Left hindlimb (tissue), 1 donor: ENCODE data around the gene HOXA7.

Experiments used
- DNase-seq: peaks from one replicate; pipeline ENCODE4 v3.0.0-alpha.2; 2018

The HOXA7 gene

DNA sequence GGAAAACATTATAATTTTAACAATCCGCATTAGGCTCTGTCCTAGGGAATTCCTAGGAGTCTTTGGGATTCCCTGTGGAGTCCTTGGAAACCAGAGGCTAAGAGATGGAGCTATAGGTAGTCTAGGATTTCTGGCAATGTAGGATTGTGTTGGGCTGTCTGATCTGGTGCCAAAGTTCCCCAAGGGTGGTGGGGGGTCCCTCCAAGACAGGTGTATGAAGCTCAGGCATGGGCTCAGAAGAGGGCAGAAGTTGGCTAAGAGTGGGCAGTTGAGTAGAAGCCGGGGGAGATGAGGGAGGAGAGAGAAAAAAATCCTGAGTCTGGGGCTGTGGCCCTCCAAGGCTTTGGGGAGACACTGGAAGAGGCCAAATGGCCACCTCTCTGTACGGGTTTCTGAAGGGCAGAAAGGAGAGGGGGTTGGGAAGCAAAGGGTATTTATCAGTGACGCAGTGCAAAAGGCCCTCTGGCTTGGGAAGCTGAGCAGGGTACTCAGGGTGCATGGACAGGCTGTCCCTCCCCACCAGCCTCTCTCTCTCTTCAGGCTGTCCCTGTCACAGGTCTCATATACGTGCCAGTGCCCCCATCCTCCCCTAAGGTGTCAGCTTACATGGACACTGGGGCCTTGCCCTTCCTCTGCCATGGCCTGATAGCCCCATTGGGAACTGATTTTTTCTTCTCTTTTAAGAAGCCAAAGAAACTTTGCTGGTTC lies 9.8 kb downstream of the HOXA7 start:
- DNase-seq = peak; percentile 30

DNA sequence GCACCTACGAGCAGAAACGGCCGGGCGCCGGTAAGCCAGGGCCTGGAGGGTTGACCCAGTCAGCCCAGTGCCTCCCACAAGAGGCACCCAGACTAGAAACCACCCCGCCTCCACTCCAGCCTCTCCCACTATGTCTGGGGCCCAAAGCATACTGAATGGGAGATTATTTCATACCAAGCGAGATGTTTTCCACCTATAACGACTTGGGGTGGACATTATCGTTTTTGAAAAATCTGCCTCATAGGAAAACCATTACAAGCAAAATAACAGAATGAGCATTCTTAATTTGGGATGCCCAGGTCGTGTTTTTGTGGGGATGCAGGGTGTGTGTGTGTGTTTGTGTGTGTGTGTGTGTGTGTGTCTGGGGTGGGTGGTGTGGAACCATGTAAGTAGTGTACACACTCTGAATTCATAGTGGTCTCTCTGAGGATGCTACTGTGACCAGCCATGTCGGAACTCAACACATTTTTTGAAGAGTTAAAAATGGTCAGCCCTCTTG lies 10.5 kb downstream of the HOXA7 start:
- peak; percentile 40 for DNase-seq

DNA sequence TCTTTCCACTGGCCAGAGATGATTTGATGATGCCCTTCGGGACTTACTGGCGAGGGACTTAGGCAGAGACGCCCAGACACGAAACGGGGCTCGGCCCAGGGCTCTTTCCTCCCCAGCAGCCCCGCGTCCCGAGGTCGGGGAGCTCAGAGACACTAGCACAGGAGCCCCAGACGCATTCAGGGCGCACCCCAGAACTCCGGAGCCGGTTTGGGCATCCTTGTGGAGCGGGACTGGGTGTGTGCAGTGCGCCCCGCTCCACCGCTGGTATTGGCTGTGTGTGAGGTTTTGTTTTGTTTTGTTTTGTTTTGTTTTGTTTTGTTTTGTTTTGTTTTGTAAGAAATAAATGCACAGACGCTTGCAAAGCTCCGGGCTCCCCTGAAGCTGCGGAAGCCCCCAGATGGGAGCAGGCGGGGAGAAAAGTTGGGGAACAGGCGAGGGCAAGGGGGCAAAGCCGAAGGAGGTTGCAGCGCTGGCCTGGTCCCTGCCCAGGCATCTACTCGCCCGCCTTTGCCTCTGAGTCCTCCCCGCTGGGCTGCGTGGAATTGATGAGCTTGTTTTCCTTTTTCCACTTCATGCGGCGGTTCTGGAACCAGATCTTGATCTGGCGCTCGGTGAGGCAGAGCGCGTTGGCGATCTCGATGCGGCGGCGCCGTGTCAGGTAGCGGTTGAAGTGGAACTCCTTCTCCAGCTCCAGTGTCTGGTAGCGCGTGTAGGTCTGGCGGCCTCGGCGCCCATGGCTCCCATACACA lies 11.1 kb downstream of the HOXA7 start:
- DNase-seq = no peak

DNA sequence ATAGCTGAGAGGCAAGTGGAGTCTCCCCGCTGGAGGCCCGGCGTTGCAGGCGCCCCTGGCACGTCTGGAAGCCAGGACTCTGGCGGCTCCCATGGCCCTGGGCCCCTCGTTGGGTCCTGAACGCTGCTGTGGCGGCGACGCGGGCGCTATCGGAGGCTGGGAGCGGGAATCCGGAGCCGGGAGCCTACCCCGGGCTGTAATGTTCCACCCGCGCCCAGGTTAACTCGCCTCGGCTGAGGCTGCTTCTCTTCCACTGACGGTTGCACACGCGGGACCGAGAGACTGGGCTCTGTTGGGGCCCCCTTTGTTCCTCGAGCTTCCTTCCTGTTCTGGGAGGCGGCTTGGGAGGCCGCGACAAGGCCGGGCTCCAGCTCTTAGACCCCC lies 11.7 kb downstream of the HOXA7 start:
- peak; percentile 51 for DNase-seq

DNA sequence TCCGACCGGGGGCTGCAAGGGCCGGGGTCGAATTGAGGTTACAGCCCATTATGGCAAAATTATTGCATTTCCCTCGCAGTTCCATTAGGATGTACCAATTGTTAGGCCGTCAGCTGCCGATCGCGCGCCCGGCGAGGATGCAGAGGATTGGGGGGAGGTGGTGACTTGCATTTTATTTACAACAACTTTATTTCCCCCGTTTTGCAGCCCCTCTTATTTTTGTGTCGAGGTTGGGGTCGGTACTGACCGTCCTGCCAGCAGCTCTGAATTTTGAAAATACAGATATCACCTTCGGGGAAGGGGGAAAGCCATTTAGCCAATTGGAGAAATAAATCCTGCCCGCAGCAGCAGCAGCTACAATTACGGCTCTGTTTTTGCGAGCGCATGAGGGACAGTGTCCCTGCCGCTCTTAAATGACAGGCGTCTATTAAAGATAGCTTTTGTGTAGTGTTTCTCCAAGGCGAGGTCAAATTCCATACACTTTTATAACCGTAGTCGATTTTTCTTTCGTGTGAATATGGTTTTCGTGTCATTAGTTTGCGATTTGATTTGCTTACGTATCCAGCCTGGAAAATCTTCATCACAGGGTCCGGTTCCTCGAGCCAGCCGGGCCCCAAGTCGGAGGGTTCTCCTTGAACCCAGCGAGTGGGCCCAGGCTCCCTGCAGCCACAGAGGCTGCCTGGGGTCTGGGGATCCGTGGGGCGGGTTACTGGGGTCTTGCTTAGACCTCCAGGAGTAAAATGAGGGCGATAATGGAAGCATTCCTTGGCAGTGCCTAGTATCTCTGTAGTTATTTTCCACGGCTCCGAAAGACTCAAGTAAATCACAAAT lies 12.3 kb downstream of the HOXA7 start:
- peak; percentile 45 for DNase-seq

DNA sequence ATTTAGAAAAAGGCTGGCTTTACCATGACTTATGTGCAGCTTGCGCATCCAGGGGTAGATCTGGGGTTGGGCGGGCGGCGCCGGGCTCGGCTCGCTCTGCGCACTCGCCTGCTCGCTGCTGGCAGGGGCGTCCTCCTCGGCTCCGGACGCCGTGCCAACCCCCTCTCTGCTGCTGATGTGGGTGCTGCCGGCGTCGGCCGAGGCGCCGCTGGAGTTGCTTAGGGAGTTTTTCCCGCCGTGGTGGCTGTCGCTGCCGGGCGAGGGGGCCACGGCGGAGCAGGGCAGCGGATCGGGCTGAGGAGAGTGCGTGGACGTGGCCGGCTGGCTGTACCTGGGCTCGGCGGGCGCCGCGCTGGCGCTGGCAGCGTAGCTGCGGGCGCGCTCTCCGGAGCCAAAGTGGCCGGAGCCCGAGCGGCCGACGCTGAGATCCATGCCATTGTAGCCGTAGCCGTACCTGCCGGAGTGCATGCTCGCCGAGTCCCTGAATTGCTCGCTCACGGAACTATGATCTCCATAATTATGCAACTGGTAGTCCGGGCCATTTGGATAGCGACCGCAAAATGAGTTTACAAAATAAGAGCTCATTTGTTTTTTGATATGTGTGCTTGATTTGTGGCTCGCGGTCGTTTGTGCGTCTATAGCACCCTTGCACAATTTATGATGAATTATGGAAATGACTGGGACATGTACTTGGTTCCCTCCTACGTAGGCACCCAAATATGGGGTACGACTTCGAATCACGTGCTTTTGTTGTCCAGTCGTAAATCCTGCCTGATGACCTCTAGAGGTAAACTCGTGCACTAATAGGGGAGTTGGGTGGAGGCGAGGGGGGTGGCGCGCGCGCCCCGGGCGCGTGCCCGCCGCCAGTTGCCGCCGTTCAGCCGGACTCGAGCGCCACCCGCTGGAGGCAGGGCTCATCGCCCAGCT lies 13.2 kb downstream of the HOXA7 start, which contains the start of gene HOXA5:
TSS of gene HOXA5 (minus strand) at position 659 of the 927 bp plus-strand sequence. CDS start at position 585, 74 bp downstream.
- peak; percentile 87 for DNase-seq

DNA sequence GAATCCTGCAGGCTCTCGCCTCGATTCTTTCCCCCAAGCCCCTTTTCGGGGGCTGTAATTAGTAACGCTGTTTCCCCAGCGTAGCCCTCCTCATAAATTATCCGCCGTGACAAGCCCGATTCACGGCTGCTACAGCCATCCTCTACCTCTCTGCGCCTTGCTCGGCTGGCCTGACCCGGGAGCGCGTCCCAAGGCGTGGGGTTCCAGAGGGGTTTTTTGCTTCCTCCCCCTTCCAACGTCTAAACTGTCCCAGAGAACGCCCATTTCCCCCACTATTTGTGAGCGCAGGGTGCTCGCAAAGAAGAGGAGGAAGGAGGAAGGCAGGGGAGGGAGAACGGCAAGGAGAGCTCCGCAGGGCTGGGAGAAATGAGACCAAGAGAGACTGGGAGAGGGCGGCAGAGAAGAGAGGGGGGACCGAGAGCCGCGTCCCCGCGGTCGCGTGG lies 13.9 kb downstream of the HOXA7 start:
- DNase-seq = no peak

DNA sequence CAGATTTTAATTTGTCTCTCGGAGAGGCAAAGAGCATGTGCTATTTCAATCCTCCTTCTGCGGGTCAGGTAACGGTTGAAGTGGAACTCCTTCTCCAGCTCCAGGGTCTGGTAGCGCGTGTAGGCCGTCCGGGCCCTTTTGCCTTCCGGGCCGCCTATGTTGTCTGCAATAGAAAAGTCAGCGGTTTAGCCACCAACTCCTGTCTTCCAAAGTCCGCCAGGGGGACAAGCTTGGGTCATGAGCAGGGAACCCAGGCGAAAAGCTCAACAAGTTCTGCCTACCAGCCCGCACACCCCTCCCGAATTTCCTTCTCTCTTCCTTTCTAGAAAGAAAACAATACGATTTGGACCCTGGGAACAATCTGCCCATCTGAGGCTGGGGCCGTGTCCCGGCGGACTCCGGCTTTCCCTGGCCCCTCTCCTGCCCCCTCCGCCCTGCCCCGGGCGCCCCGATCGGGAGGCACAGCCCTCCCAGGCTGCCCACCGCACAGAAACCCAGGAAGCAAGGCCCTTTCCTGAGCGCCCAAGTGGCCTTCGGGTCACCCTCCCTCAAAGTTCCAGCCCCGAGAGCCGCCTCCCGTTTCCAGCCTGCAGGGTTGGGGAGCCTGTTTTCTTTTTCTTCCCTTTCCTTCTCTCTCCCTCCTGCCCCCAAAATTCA lies 14.4 kb downstream of the HOXA7 start:
- DNase-seq = peak; percentile 40

DNA sequence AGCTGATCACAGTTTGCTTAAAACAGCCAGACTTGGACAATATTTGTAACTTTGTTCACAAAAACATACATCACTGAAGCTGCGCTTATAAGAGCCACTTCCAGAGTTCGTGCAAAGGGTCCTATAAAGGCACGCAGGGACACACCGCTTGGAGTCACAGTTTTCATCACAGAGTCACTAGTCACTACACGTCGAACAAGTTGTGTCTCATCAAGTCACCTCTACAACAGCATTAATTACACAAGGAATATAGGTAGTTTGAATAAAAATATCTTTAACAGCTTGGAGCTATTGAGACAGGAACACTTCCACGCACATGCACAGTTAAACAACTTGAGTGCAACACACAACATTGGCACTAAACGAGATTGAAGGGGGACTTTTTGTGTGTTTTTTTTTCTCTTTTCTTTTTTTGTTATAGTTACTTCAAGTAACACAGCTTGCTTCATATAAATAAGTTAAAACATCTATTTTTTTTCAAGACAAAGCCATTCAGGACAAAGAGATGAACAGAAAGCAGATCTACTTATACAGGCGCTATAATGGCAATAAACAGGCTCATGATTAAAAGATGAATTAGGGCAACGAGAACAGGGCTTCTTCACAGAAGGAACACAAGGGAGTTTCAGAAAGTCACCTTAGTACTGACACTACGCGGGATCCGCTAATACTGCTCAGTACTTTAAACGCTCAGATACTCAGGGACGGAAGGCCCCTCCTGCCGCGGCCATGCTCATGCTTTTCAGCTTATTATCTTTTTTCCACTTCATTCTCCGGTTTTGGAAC lies 15.1 kb downstream of the HOXA7 start:
- no peak for DNase-seq

DNA sequence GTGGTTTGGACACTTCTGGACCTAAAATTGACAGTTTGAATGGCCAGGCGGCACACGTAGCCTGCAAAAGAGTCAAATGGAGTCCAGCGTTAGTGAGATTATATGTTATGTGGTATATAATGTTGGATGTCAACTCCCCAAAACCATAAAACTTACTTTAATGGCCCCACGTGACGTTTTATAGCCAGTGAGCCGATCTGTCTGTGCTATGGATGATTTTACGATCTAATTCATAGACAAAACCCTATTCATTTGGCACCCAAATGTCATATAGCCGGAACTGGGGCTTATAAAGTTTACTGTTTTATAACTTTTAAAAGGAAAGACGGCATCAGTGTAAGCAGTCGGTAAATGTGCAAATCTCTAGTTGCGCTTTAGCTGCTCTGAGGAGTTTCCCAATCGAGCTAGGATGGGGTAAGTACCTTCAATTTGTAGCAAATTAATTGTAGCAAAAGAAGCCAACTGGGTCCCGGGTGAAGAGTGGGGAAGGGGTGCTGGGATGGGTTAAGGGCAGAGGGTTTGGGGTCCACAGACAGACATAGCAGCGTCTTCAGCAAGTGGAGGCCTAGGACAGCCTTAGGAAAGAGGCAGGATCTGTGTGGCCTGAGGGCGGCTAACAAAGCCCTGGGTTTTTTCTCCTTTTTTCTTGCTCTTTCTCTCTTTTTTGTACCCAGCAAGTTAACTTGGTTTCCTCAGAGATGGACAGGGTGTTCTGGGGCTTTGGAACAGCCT lies 16.2 kb downstream of the HOXA7 start:
- DNase-seq = peak; percentile 51

DNA sequence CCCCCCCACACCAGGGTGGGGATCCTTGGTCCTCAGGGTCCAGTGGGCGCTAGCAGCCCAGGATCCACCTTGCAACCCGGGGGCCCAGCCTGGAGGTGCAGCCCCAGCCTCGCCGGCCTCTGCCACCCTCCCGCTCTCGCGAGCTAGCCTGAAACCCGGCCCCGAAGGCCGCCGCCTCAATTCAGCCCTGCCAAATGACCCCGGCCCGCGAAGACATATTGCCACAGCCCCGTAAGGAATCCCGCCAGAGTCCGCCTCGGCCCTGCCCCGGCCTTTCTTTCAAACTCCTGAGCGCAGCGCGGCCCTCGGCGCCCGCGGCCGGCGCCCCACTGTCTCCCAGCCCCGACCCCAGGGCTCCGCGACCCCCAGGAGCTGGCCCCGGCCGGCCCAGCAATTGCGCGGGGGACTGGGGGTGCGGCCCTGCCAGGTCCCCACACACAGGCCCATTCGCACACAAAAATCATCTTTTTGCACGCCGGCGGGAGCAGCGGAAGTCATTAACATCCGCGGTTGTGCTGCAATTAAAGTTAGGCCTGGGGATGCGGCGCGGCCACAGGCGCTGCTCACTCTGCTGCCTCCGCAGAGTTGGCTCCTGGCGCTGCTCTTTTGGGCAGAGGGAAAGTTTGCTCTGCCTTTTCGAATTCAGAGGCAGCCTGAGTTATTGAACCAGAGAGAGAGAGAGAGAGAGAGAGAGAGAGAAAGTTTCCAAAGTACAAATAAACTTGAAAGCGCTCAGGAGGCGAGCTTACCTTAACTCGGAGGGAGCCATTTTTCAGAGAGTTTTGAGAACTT lies 16.9 kb downstream of the HOXA7 start:
- peak; percentile 54 for DNase-seq

DNA sequence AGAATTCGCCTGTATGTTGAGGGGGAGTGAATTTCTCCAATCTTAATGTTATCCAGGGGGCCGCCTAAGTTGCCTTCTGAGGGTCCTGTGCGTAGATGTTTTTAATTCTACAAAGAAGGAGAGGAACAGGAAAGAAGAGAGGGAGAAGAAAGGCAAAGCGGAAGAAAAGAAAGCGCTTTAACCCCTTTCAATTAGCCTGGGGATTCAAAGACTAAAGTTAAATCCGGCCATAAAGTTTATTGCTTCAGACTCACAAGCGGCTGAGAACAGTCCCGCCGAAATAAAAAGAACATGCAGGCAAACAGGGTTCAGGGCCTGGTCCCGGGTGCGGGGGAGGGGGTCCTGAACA lies 17.5 kb downstream of the HOXA7 start:
- no peak for DNase-seq

DNA sequence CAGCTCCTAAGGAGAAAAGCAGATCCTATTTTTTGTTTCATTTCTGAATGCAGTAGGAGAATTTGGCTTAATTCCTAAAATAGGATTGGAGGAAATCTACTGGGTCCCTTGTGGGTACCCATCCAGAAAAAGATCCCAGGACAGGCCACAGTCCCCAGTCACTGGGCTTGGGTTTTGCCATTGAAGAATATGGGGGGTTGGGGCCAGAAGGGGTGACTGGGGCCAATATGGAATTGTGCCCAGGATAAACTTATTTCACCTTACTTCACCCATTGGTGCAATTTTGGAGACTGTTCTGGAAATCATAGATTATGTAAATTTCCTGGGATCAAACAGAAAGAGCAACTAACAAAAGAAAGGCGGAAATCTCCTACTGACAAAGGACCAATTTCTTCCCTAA lies 18.0 kb downstream of the HOXA7 start:
- no peak for DNase-seq

DNA sequence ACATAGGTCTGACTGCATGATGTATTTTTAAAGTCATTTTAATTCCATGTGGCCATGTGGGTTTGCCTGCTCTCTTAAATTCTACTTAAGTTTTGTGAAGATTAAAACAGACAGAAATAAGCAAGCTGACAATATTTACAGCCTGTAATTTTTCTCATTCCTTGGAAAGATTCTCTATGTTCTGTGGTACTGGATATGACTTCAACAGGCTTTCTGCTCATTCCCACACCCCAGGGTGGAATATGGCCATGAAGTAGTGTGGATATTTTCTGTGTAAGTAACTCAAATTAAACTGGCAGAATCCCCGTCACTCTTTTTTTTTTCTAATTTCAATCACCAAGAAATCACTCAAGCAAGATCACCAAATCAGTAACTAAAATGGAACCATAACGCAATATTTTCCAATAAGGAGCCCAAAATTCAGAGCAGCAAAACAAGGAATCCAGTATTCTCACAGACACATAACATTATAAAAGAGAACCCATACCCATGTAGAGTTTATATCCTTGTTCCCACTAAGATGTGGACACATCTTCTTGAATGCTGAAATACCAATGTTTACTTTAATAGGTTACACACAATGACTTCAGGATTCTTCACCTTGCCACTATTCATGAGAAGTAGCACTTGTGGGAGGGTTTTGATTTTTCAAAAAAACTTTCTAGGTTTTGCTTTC lies 18.7 kb downstream of the HOXA7 start:
- DNase-seq = no peak

DNA sequence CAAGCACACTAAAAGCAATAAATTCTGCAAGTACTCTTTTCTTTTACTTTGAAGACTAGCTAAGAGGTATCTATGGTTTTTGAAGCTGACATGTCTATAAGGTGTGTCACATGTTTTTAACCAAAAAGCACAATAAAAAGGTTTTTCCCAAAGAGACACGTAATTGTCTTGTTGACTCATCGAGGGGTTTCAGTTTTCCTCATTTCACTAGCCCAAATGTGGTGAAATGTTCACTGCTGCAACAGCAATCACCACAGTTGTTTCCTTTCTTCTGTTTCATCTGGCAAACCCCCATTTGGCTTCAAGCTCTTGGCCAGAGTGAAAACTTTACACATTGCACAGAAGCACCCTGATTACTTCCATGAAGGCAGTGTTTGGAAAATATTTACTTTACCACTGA lies 22.1 kb downstream of the HOXA7 start:
- DNase-seq = peak; percentile 40

DNA sequence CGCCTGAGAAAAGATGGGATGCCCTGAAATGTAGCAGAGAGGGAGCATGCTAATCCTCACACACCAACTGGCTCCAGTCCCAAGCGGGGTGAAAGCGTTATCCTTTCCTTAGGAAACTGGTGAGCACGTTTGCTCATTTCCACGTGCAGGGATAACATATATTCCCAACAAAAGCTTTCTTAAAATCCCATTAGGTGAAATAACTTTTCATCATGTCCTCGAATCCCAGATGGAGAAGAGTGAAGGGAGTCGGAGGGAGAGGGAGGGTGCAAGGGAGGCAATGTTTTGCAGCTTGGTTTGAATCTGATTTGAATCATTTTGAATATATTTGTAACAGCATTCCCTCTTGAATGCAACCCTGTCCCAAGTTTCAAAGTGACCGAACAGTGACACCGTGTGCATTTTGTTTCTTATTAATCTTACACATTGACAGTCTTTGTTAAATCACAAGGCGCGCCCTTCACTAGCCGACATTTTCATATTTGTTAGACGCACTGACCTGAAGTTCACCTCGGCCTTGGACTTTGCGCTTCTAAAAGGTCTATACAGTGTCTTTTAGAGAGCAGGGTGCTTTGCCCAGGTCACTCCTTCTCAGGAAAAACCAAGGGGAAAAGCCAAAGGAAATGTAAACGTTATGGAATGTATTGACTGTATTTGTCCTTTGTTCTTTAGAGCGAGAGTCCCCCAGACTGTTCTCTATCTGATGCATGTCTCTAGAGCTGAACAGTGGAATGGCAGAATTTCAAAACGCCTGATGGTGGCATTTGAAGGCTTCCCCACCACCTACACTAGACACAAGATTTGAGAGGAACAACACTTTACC lies 22.9 kb downstream of the HOXA7 start:
- no peak for DNase-seq

DNA sequence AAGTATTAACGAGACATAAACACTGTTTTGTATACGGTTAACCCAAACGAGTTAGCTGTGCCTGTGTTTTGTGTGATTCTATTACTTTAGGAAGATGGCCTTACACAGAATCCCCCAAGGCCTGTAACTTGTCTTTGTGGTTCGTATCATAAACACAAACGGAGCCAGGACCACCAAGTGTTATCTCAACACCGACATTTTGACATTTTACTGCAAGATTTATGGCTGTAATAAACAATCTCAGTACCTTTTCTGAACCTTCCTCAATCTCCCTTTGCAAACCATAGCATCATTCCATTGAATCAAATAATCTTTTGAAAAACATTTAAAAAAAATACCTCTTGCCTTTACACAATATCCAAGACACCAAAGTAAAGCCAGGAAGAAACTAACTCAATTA lies 23.5 kb downstream of the HOXA7 start:
- no peak for DNase-seq

DNA sequence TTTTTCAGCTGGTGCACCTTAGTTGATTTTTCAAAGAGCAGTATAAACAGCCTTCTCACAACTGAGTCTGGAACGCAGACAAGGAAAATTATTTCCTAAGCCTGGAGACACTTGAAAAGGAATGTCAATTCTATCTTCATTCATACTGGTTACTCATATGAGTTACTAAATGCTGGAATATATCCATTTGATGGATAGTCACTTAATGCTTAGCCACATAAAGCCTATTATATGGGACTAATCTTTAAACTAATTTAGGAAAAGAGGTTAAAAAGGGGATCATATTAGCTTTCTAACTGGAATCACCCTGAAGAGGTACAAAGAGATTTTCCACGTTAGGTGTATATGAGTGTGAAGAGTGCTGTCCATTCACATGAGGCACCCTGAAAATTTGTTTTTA lies 24.3 kb downstream of the HOXA7 start:
- no peak for DNase-seq
